Measurements from ENCODE around the gene MGMT. TPM values are rescaled to one million over a fixed set of nuclear protein-coding genes. Genes with fewer than 3 reads are reported as not detected.

The MGMT gene
- total and polyA plus RNA-seq, 7 donors: 4.2 to 13.3 (median 7.5) TPM

GRCh38 chr10:129546106-129546505, 79.1 kb downstream of the MGMT start:
- TF ChIP-seq CTCF (IDR thresholded peaks at IDR 0.05): no peak
- DNase-seq (no peak), ATAC-seq (no peak)
- H3K27me3 ChIP-seq (ENCODE audit: insufficient read depth in 3 of 3, low read length in 2 of 3): no peaks in the 10 kb centered on the region
- 85 to 99% (median 86%) methylated on average over 8 of the region's 8 CpGs for WGBS, 3 donors
- H3K27ac ChIP-seq: no peak overlapping the region
- intact Hi-C loops (cut with DNase I): loop anchor here in 1 of 2 donors (10.0 kb wide), 1 partner anchor 511 kb away; no protein-coding TSS in a partner anchor
- H3K4me1 ChIP-seq: peaks cover 36% of the 10 kb centered on the region
- no peak overlapping the region for H3K4me3 ChIP-seq
- H3K36me3 ChIP-seq (ENCODE audit: insufficient read depth in 1 of 2, low read depth in 1 of 2): no peaks in the 10 kb centered on the region
- no peaks in the 10 kb centered on the region for H3K9me3 ChIP-seq

GRCh38 chr10:129547608-129548007, 80.6 kb downstream of the MGMT start:
- intact Hi-C loops (cut with DNase I): loop anchor here in 1 of 2 donors (10.0 kb wide), 1 partner anchor 513 kb away; no protein-coding TSS in a partner anchor
- WGBS, 3 donors: 29 to 58% (median 38%) methylated on average over 7 of the region's 7 CpGs
- peaks cover 28% of the 10 kb centered on the region for H3K4me1 ChIP-seq
- no peaks in the 10 kb centered on the region for H3K27me3 ChIP-seq (ENCODE audit: insufficient read depth in 3 of 3, low read length in 2 of 3)
- H3K9me3 ChIP-seq: no peaks in the 10 kb centered on the region
- H3K36me3 ChIP-seq (ENCODE audit: insufficient read depth in 1 of 2, low read depth in 1 of 2): no peaks in the 10 kb centered on the region
- ATAC-seq (peak in 3 of 4 donors; percentile 34 to 65 (median 65)), DNase-seq (no peak)
- H3K4me3 ChIP-seq: no peak overlapping the region
- TF ChIP-seq CTCF (IDR thresholded peaks at IDR 0.05): no peak
- H3K27ac ChIP-seq: no peak overlapping the region

GRCh38 chr10:129548600-129548999, 81.6 kb downstream of the MGMT start:
- Histone ChIP-seq H3K27ac (no peak overlapping the region), H3K36me3 (ENCODE audit: insufficient read depth in 1 of 2, low read depth in 1 of 2) (no peaks in the 10 kb centered on the region), H3K27me3 (ENCODE audit: insufficient read depth in 3 of 3, low read length in 2 of 3) (no peaks in the 10 kb centered on the region), H3K4me1 (peaks cover 23% of the 10 kb centered on the region), H3K9me3 (no peaks in the 10 kb centered on the region), H3K4me3 (no peak overlapping the region)
- intact Hi-C loops (cut with DNase I): loop anchor here in 1 of 2 donors (10.0 kb wide), 1 partner anchor 514 kb away; no protein-coding TSS in a partner anchor
- WGBS, 3 donors: 94 to 96% (median 96%) methylated on average over 10 of the region's 10 CpGs
- TF ChIP-seq CTCF (IDR thresholded peaks at IDR 0.05): no peak
- DNase-seq (no peak), ATAC-seq (no peak)

GRCh38 chr10:129550076-129550475, 83.0 kb downstream of the MGMT start:
- TF ChIP-seq CTCF (IDR thresholded peaks at IDR 0.05): no peak
- Histone ChIP-seq H3K4me1 (peaks cover 11% of the 10 kb centered on the region), H3K9me3 (no peaks in the 10 kb centered on the region), H3K27ac (no peak overlapping the region), H3K27me3 (ENCODE audit: insufficient read depth in 3 of 3, low read length in 2 of 3) (peaks cover 0 to 3% (median 0%) of the 10 kb centered on the region in 3 donors), H3K36me3 (ENCODE audit: insufficient read depth in 1 of 2, low read depth in 1 of 2) (no peaks in the 10 kb centered on the region), H3K4me3 (no peak overlapping the region)
- DNase-seq: no peak
- intact Hi-C loops (cut with DNase I): no loop called here
- 97 to 99% (median 97%) methylated on average over 14 to 16 of the region's 16 CpGs for WGBS, 3 donors
- ATAC-seq: no peak

GRCh38 chr10:129550658-129551057, 83.6 kb downstream of the MGMT start:
- intact Hi-C loops (cut with DNase I): no loop called here
- 92 to 99% (median 98%) methylated on average over 10 of the region's 10 CpGs for WGBS, 3 donors
- Histone ChIP-seq H3K4me1 (peaks cover 11% of the 10 kb centered on the region), H3K27ac (no peak overlapping the region), H3K27me3 (ENCODE audit: insufficient read depth in 3 of 3, low read length in 2 of 3) (peaks cover 0 to 3% (median 0%) of the 10 kb centered on the region in 3 donors), H3K4me3 (no peak overlapping the region), H3K9me3 (no peaks in the 10 kb centered on the region), H3K36me3 (ENCODE audit: insufficient read depth in 1 of 2, low read depth in 1 of 2) (no peaks in the 10 kb centered on the region)
- ATAC-seq: no peak
- TF ChIP-seq CTCF (IDR thresholded peaks at IDR 0.05): no peak
- no peak for DNase-seq
